ENCODE results near the gene EIF1.

DNA sequence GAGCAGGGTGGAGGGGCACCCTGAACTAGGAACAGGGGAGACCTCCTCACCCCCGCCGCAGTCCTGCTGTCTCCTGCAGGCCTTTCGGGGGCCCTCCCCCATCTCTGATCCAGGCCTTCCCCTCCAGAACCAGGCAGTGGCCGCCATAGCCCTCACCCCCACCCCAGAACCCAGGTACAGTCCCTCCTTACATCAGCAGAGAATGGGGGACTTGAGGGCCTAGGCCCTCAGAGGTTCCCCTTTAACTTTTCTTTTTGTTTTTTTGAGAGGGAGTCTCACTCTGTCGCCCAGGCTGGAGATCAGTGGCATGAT, 50.1 kb downstream of the EIF1 start:
- no peak for TF ChIP-seq ELF1 (IDR thresholded peaks at IDR 0.05; ENCODE audit: borderline replicate concordance, low read depth)
- no peak for TF ChIP-seq POLR2A (IDR thresholded peaks at IDR 0.05; ENCODE audit: borderline replicate concordance, extremely low read depth, insufficient read depth, insufficient read length)
- TF ChIP-seq, protein P1, sequence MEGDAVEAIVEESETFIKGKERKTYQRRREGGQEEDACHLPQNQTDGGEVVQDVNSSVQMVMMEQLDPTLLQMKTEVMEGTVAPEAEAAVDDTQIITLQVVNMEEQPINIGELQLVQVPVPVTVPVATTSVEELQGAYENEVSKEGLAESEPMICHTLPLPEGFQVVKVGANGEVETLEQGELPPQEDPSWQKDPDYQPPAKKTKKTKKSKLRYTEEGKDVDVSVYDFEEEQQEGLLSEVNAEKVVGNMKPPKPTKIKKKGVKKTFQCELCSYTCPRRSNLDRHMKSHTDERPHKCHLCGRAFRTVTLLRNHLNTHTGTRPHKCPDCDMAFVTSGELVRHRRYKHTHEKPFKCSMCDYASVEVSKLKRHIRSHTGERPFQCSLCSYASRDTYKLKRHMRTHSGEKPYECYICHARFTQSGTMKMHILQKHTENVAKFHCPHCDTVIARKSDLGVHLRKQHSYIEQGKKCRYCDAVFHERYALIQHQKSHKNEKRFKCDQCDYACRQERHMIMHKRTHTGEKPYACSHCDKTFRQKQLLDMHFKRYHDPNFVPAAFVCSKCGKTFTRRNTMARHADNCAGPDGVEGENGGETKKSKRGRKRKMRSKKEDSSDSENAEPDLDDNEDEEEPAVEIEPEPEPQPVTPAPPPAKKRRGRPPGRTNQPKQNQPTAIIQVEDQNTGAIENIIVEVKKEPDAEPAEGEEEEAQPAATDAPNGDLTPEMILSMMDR (IDR thresholded peaks at IDR 0.05 in 2 of 3, conservative IDR thresholded peaks at IDR 0.05 in 1 of 3; ENCODE audit: borderline replicate concordance in 1 of 3, insufficient read depth in 1 of 3, low read depth in 2 of 3, low read length in 2 of 3) = no peak
- TF ChIP-seq ZNF274 (IDR thresholded peaks at IDR 0.05; ENCODE audit: low read depth, low read length) = no peak
- no peak for TF ChIP-seq EZH2 (IDR thresholded peaks at IDR 0.05)
- no peak for TF ChIP-seq SIN3A (IDR thresholded peaks at IDR 0.05; ENCODE audit: low read depth)

All from HCT116 (cell line).